Keratinocyte (primary cell): Measurements from ENCODE around the gene SIK2. TPM values are rescaled to one million over a fixed set of nuclear protein-coding genes. Genes with fewer than 3 reads are reported as not detected.

Experiments used
- DNase-seq: peaks from one replicate; pipeline ENCODE4 v3.0.0-alpha.2; 2011; ENCODE audit warnings: low read depth, missing footprints, low spot score
- FAIRE-seq: peaks from 2 replicates; lab custom pipeline; 2011; peaks lifted over from hg19 to GRCh38; lab: Jason Lieb, UNC
- H2AFZ ChIP-seq: 2 replicates; pipeline ENCODE4 v1.6.0; 2012; ENCODE audit warnings: low read length, control low read depth, inconsistent platforms; ENCODE audit not compliant: control insufficient read depth
- H3K27ac ChIP-seq: 2 replicates; pipeline ENCODE4 v1.5.1; 2011; ENCODE audit warnings: low read length; ENCODE audit not compliant: control insufficient read depth, insufficient read depth
- H3K27me3 ChIP-seq: 3 replicates; pipeline ENCODE4 v1.6.0; 2011; ENCODE audit warnings: low read length; ENCODE audit not compliant: control insufficient read depth, insufficient read depth; ENCODE audit errors: extremely low read depth
- H3K36me3 ChIP-seq, 2 experiments: 2 replicates in 1 of 2; 3 replicates in 1 of 2; pipeline ENCODE4 v1.5.1; 2011; ENCODE audit warnings: low read length in 2 of 2, mild to moderate bottlenecking in 1 of 2; ENCODE audit not compliant: control insufficient read depth in 2 of 2, insufficient read depth in 2 of 2; ENCODE audit errors: extremely low read depth in 1 of 2
- H3K4me1 ChIP-seq: 3 replicates; pipeline ENCODE4 v1.5.1; 2011; ENCODE audit warnings: low read length; ENCODE audit not compliant: control insufficient read depth, insufficient read depth; ENCODE audit errors: extremely low read depth
- H3K4me2 ChIP-seq: 3 replicates; pipeline ENCODE4 v1.6.0; 2011; ENCODE audit warnings: low read depth, low read length; ENCODE audit not compliant: control insufficient read depth, insufficient read depth; ENCODE audit errors: extremely low read depth
- H3K4me3 ChIP-seq, 3 experiments: fragments of 200-600 bp in 1 of 3; sonication (generic) in 1 of 3; 2 replicates in 2 of 3; 3 replicates in 1 of 3; pipeline ENCODE4 v1.5.1; 2011 to 2016; ENCODE audit warnings: low read length in 3 of 3, mild to moderate bottlenecking in 3 of 3, control low read depth in 2 of 3, inconsistent platforms in 1 of 3, low read depth in 1 of 3, mixed read lengths in 1 of 3, mixed run types in 1 of 3, moderate library complexity in 1 of 3; ENCODE audit not compliant: control insufficient read depth in 2 of 3, insufficient read depth in 2 of 3; ENCODE audit errors: extremely low read depth in 1 of 3
- H3K79me2 ChIP-seq: 2 replicates; pipeline ENCODE4 v1.6.0; 2012; ENCODE audit warnings: low read length; ENCODE audit not compliant: control insufficient read depth, insufficient read depth
- H3K9ac ChIP-seq: 3 replicates; pipeline ENCODE4 v1.6.0; 2011; ENCODE audit warnings: low read length; ENCODE audit not compliant: control insufficient read depth, insufficient read depth; ENCODE audit errors: extremely low read depth
- H3K9me1 ChIP-seq: 3 replicates; pipeline ENCODE4 v1.6.0; 2011; ENCODE audit warnings: low read length; ENCODE audit not compliant: control insufficient read depth, insufficient read depth; ENCODE audit errors: extremely low read depth
- H3K9me3 ChIP-seq: 2 replicates; pipeline ENCODE4 v1.5.1; 2012; ENCODE audit warnings: low read depth, low read length; ENCODE audit not compliant: control insufficient read depth
- H4K20me1 ChIP-seq: 3 replicates; pipeline ENCODE4 v1.6.0; 2011; ENCODE audit warnings: low read length; ENCODE audit not compliant: control insufficient read depth, insufficient read depth; ENCODE audit errors: extremely low read depth
- EZH2 ChIP-seq: IDR thresholded peaks from one replicate; pipeline ENCODE4 v1.6.1; 2012; ENCODE audit warnings: inconsistent platforms, mild to moderate bottlenecking, low read length, moderate library complexity
- dilution Hi-C: fragments of 300-500 bp; cut with MboI; formaldehyde crosslinking; loops from one replicate; pipeline ENCODE4 v1.7.0; 2020; ENCODE audit warnings: low sequenced_read_pairs; ENCODE audit not compliant: extremely low pct_ligation_motif_present
- polyA plus RNA-seq, 5 experiments: library from polyadenylated mRNA; depleted of rRNA in 3 of 5; stranded (reverse) in 3 of 5; stranded (forward) in 1 of 5; unstranded in 1 of 5; fragments of >200 nt; gene quantifications; 1 replicate in 1 of 5; 2 replicates in 3 of 5; 3 replicates in 1 of 5; pipeline versions ENCODE4 v1.2.1 to v1.2.3, GENCODE V29; 2011 to 2012; ENCODE audit warnings: missing spikeins in 2 of 5, low read depth in 1 of 5, low replicate concordance in 1 of 5
- TF ChIP-seq, protein P1 (sequence below), 3 experiments: IDR thresholded peaks in 1 of 3; conservative IDR thresholded peaks in 1 of 3; optimal IDR thresholded peaks in 1 of 3; 2 replicates in 2 of 3; 3 replicates in 1 of 3; pipeline versions ENCODE3 to v1.5.1; 2011; ENCODE audit warnings: low read length in 3 of 3, mild to moderate bottlenecking in 3 of 3, moderate library complexity in 2 of 3, control low read depth in 1 of 3, inconsistent platforms in 1 of 3; ENCODE audit not compliant: insufficient read depth in 2 of 3; ENCODE audit errors: extremely low read depth in 1 of 3

The SIK2 gene
- polyA plus RNA-seq, 1 donor (not counting 4 experiments of a cell fraction or from before 2014, with no cell fraction given) = 10.0 TPM

DNA sequence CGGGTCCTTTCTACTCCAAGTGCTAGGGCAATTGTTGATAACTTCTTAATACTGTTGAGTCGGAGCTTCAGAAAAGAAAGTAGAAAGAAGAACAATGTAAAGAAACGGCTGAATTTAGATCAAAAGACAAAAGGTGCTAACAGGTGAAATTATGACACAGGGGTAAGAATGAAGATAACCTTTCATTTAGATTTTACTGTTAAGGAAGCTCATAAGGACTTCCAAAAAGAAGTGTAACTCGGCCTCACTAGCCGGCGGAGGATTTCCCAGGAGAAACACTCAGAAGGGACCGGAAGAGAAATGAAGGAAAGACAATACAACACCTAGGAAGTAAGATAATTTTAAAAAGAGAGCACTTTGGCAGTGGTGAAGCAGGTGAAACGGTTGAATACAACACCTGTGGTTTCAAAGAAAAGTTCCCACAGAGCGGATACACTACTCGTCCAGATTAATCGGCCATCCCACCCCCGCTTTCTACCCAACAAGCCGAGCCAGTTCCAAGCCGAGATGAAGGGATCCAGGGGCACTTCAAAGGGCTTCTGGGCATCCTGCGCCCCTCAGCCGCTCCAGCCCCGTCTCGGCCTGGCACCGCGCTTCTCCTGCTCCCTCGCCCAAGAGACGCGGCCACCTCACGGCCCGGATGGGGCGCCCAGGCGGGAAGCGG, 163.2 kb downstream of the SIK2 start:
- Histone ChIP-seq H3K27me3 (no peaks in the 10 kb centered on the region), H3K4me1 (peaks cover 11% of the 10 kb centered on the region), H3K9ac (peak overlapping the region; percentile 93), H3K79me2 (peaks cover 23% of the 10 kb centered on the region), H3K9me3 (no peaks in the 10 kb centered on the region), H3K4me2 (peak overlapping the region; percentile 65), H2AFZ (peak overlapping the region; percentile 99), H3K27ac (peak overlapping the region; percentile 96), H3K9me1 (no peaks in the 10 kb centered on the region), H4K20me1 (no peaks in the 10 kb centered on the region), H3K36me3 (peaks cover 9 to 26% of the 10 kb centered on the region in 2 experiments), H3K4me3 (peak overlapping the region; percentile 83 to 91 (median 84))
- TF ChIP-seq EZH2 = no peak
- TF ChIP-seq, protein P1, sequence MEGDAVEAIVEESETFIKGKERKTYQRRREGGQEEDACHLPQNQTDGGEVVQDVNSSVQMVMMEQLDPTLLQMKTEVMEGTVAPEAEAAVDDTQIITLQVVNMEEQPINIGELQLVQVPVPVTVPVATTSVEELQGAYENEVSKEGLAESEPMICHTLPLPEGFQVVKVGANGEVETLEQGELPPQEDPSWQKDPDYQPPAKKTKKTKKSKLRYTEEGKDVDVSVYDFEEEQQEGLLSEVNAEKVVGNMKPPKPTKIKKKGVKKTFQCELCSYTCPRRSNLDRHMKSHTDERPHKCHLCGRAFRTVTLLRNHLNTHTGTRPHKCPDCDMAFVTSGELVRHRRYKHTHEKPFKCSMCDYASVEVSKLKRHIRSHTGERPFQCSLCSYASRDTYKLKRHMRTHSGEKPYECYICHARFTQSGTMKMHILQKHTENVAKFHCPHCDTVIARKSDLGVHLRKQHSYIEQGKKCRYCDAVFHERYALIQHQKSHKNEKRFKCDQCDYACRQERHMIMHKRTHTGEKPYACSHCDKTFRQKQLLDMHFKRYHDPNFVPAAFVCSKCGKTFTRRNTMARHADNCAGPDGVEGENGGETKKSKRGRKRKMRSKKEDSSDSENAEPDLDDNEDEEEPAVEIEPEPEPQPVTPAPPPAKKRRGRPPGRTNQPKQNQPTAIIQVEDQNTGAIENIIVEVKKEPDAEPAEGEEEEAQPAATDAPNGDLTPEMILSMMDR (optimal IDR thresholded peaks at IDR 0.05 in 1 of 3, IDR thresholded peaks at IDR 0.05 in 1 of 3, conservative IDR thresholded peaks at IDR 0.05 in 1 of 3; ENCODE audit: extremely low read depth in 1 of 3, insufficient read depth in 2 of 3, low read length in 3 of 3) = no peak
- dilution Hi-C loops = no loop called here
- FAIRE-seq (no peak), DNase-seq (no peak)

DNA sequence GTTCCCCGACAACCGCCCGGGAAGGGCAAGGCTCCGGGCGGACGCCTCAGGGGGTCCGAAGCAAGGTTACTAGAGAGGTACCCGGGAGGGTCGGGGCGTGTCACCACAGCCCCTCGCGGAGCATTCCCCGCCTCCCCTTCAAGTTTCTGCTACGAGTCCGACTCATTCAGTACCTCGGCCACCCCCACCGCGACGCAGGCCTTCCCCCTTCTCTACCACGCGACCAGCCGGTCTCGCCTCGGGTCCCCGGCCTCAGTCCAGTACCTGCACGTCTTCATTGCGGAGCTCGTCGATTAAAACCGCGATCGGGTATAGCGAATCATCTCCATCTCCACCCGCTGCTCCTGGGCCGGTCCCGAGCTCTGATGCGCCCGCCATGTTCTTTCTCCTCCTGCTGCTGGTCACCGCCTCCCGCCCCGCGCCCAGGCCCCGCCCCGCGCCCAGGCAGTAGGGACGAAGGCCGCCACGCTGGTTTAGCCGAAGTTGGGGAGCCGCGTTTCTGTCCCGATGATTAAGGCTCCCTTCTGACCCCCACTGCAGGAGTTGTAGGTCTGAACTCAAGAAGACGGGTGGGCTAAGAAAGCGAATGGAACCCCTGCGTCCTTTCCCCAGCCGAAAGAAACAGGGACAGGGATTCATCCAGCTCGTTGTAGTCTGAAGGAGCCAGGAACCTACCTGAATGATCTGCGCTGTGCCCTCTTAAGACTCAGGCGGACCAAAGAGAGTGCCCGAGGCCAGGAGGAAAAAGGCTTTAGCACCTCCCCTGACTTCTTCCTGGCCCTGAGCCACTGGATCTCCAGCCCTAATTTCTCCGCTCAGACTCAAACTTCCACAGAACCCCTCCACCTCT, 164.0 kb downstream of the SIK2 start, which contains the start of gene PPP2R1B:
Gene PPP2R1B (minus strand): TSS at position 406 of the 850 bp plus-strand sequence. CDS start 28 bp downstream, at position 378.
- peak within 1 kb of the TSS; percentile 86 for H3K4me2 ChIP-seq
- no peak for DNase-seq
- H3K79me2 ChIP-seq = peaks cover 23% of the 10 kb centered on the region
- peak within 1 kb of the TSS; percentile 99 for H2AFZ ChIP-seq
- H3K27ac ChIP-seq = peak within 1 kb of the TSS; percentile 96
- no peaks in the 10 kb centered on the region for H3K9me3 ChIP-seq
- no peaks in the 10 kb centered on the region for H3K27me3 ChIP-seq
- peaks cover 14% of the 10 kb centered on the region for H3K4me1 ChIP-seq
- TF ChIP-seq, protein P1 (optimal IDR thresholded peaks at IDR 0.05 in 1 of 3, IDR thresholded peaks at IDR 0.05 in 1 of 3, conservative IDR thresholded peaks at IDR 0.05 in 1 of 3; ENCODE audit: extremely low read depth in 1 of 3, insufficient read depth in 2 of 3, low read length in 3 of 3) = no peak
- TF ChIP-seq EZH2 = no peak
- H3K9me1 ChIP-seq = no peaks in the 10 kb centered on the region
- H3K9ac ChIP-seq = peak within 1 kb of the TSS; percentile 93
- dilution Hi-C loops = no loop called here
- H4K20me1 ChIP-seq = no peaks in the 10 kb centered on the region
- H3K4me3 ChIP-seq = peak within 1 kb of the TSS; percentile 83 to 91 (median 84)
- peak; percentile 29 for FAIRE-seq
- H3K36me3 ChIP-seq = peaks cover 9 to 20% of the 10 kb centered on the region in 2 experiments
